DMS53 treated with DMSO at 0.1 percent for 48 hours (cell line): ENCODE results near the gene C16orf89.
"Not testable (repeated sequence)": the region's sequence is repeated elsewhere in the genome, so short reads cannot be mapped to it uniquely, and the experiment has no call there.

Experiments used
- DNase-seq: peaks from one replicate; lab custom pipeline; 2025; ENCODE audit not compliant: unreplicated experiment; lab: John Stamatoyannopoulos, UW

The C16orf89 gene, protein sequence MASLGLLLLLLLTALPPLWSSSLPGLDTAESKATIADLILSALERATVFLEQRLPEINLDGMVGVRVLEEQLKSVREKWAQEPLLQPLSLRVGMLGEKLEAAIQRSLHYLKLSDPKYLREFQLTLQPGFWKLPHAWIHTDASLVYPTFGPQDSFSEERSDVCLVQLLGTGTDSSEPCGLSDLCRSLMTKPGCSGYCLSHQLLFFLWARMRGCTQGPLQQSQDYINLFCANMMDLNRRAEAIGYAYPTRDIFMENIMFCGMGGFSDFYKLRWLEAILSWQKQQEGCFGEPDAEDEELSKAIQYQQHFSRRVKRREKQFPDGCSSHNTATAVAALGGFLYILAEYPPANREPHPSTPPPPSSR

DNA sequence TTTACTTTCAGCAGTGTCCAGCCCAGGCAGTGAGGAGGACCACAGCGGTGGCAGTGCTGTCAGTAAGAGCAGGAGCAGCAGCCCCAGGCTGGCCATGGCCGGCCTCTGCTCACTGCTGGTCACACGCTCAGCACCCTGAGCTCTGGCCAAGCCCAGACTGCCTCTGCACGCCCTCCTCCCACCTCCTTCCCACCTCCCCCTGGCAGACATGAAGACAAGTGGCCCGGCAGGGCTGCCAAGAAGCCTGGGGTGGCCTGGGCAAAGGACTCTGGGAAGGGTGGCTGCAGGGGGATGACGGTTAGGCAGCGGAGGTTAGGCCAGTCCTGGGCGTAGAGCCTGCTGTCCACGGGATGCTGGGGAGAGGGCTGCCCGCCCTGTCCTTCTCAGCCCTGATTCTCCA, at the start of gene C16orf89:
TSS of gene C16orf89 (minus strand) at position 144 of the 400 bp plus-strand sequence. CDS start at position 96, 48 bp downstream.
- no peak for DNase-seq

DNA sequence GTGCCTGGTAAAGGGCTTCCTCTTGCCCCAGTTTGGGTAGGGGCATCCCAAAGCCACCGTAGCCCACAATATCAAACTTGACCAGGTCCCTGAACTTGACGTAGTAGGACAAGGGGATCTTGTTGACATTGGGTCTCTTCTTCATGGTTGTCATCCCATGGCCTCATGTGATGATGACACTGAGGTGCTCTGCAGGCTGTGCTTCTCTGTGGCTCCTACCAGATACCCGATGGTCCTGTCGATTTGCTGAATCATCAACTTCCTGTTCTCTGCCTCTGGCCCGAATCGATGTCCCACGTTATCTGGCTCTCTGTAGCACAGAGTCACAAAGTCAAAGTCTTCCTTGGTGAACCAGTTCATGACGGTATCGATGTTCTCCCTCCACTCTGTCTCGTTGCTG, 45.2 kb upstream of the C16orf89 start:
- DNase-seq, result not testable (repeated sequence)

GRCh38 chr16:5108505-5109158, 42.9 kb upstream of the C16orf89 start:
- no peak for DNase-seq

GRCh38 chr16:5105039-5105438, 39.3 kb upstream of the C16orf89 start:
- not testable (repeated sequence) for DNase-seq

GRCh38 chr16:5103296-5104032, 37.7 kb upstream of the C16orf89 start:
- not testable (repeated sequence) for DNase-seq

GRCh38 chr16:5099174-5099573, 33.4 kb upstream of the C16orf89 start:
- not testable (repeated sequence) for DNase-seq

- not testable (repeated sequence) for DNase-seq
Measured at GRCh38 chr16:5098221-5099159, 32.7 kb upstream of the C16orf89 start.

DNA sequence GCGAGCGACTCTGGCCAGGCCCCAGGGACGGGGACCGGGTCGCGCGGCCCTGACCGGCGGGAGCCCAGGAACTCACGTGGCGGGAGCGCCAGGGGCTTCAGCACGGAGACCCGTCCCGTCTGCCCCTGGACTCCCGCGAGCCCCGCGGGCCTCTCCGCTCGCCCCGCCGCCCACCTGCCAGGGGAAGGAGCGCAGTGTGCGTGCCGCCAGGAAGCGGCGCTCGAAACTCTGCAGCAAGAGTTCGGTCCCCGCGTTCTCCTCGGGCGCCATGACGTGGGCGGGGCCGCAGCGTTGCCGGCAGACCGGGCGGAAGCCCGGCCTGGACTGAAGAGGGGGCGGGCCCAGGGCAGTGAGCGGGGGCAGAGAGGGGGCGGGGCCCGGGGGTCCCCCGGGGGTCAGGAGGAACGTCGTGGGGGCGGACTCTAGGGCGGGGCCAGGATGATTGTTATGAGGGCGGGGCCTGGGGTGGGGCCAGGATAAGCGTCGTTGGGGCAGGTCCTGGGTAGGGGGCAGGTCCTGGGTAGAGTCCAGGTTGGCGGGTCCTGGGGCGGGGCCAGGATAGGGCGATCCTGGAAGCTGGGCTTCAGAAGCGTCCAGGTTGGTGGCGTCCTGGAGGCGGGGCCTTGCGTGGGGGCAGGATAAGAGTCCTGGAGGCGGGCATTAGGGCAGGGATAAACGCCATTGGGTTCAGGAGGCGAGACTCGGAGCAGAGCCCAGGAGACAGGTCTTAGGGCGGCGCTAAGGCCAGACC, 31.9 kb upstream of the C16orf89 start, which contains the start of gene EEF2KMT:
TSS of gene EEF2KMT (minus strand) at position 326 of the 751 bp plus-strand sequence. CDS start at position 270, 56 bp downstream.
- peak; percentile 86 for DNase-seq

DNA sequence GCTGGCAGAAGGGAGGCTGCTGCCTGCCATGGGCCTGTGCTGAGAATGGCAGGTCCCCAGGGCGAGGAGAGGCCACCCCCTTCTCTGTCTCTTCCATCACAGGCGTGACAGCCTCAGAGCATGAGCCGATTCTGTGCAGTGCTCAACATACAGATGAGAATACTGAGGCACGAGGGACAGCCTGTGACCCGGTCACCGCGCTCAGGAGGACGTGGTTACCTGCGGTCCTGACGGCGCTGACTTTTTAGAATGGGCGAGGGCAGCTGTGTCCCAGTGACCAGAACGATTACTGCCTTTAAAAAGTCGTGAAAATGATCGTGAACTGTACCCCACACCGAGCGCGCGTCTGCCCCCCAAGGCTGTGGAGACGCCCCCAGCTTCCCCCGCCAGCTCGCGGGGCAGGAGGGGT, 31.3 kb upstream of the C16orf89 start:
- DNase-seq, result not testable (repeated sequence)

- DNase-seq, result not testable (repeated sequence)
Measured at GRCh38 chr16:5096437-5097060, 30.8 kb upstream of the C16orf89 start.

DNA sequence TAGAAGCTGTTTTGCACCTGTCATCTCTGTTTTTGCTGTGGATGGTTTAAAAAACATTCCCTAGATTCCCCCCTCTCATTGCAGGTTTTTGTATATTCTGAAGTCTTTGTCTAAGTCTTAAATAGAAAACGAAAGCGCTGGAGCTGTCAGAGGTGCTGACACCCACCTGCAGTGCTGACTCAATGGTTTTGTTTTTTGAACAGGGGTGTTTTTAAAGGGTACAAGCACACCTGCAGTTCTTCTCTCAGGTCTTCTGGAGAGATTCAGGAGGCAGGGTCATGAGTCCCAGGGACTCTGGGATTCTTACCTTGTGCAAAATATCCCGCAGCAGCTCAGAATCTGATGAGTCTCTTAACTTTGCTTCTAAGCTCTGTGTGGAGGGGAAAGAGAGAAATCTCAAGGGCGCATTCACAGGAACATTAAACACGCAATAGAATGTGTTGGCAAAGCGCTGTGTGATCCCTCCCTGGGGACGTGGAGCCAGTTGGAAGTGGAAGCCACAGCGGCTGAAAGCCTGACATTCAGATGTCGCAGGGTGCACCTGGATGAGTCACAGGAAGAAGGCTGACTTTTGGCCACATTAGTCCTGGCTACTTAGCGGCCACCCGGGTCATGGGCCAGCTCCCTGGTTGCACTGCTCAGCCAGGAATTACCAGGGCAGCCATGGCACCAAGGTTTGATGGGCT, 29.5 kb upstream of the C16orf89 start:
- DNase-seq, result not testable (repeated sequence)

GRCh38 chr16:5093746-5094145, 28.0 kb upstream of the C16orf89 start:
- DNase-seq, result not testable (repeated sequence)

DNA sequence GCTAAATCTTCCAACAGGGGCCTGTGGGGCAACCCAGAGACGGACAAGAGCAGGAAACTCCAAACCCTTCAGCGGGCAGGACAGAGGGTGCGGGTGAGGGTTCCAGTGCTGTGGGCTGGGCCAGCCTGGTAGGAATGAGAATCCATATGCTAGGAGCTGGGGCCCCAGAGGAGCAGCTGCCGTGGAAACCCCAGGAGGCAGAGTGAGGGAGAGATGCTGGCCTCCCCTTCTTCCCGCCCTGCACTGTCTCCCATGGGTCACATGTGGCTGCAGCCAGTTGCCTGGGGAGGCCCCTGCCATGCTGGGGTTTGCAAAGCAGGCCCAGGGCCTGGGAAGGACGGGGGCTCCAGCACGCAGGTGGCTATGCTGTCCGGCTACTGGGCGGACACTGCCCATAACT, 27.3 kb upstream of the C16orf89 start:
- not testable (repeated sequence) for DNase-seq

DNA sequence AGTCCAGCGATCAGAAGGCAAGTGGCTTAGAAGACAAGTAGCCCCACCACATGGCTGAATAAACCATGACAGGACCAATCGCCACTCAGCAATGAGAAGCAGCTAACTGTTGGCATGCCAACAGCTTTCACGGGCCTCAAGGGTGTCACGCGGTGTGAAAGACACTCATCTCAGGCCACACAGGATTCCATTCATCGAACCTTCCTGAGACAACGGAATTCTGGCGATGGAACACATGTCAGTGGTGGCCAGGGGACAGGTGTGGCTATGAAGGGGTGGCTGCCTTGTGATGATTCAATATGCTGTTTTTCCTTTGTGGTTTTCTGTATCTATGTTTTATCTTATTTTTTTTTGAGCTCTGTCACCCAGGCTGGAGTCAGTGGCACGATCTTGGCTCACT, 24.8 kb upstream of the C16orf89 start:
- DNase-seq, result not testable (repeated sequence)

- DNase-seq, result not testable (repeated sequence)
Measured at GRCh38 chr16:5089911-5090555, 24.3 kb upstream of the C16orf89 start.

DNA sequence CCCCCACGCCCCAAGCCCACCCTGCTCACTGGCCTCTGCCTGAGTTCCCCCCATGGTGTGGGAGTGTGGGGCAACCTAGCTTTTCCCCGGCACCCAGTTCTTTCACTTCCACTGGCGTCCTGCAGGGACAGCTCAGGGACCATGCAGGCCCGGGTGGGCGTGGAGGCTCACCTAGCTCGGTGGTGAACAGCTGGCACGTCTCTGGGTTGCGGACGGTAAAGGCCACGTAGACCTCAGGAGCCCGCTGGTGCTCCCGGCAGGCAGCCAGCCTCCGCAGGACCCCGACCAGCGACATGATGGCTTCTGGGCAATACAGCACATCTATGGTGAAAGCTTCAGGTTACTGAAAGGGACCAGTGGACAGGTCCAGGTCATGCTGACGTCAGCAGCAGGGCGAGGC, 23.2 kb upstream of the C16orf89 start:
- not testable (repeated sequence) for DNase-seq

- not testable (repeated sequence) for DNase-seq
Measured at GRCh38 chr16:5088086-5088790, 22.5 kb upstream of the C16orf89 start.
